GM12892 (cell line): ENCODE data around the gene PLS1.
A peak's percentile ranks its signal among the peaks of the same experiment; 100 is the strongest.

ENCODE experiments used
- DNase-seq: peaks from one replicate; pipeline ENCODE4 v3.0.0; 2011; ENCODE audit not compliant: insufficient read length
- FAIRE-seq: peaks from 2 replicates; lab custom pipeline; 2011; peaks lifted over from hg19 to GRCh38; lab: Jason Lieb, UNC
- POLR2A ChIP-seq: IDR thresholded peaks from 2 replicates; pipeline ENCODE4 v1.6.1; 2011; ENCODE audit warnings: low read depth, low read length, control low read depth
- POLR2AphosphoS5 ChIP-seq: IDR thresholded peaks from 2 replicates; pipeline ENCODE4 v1.6.1; 2011; ENCODE audit warnings: low read depth, low read length, control low read depth
- TAF1 ChIP-seq: IDR thresholded peaks from 2 replicates; pipeline ENCODE4 v1.6.1; 2011; ENCODE audit warnings: low read depth, mild to moderate bottlenecking, control low read depth, low read length, borderline replicate concordance

The PLS1 gene

GRCh38 chr3:142624341-142625152, 28.4 kb downstream of the PLS1 start:
- no peak for FAIRE-seq
- no peak for DNase-seq
- TF ChIP-seq TAF1: no peak
- no peak for TF ChIP-seq POLR2AphosphoS5
- no peak for TF ChIP-seq POLR2A

DNA sequence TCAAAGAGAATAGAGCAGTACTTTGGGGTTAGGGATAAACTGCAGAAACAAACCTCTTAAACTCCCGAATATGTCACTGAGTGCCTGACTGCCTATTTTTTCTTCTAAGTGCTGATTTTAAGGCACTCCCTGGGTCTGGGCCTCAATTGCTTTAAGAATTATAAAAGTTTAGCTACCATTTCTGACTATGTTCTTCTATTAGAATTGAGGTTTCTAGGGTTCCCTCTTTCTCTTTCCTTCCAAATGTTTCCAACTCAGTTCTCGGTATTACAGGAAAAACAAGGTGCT, 28.9 kb downstream of the PLS1 start:
- TF ChIP-seq POLR2AphosphoS5 (no peak), TAF1 (no peak), POLR2A (no peak)
- no peak for DNase-seq
- no peak for FAIRE-seq

DNA sequence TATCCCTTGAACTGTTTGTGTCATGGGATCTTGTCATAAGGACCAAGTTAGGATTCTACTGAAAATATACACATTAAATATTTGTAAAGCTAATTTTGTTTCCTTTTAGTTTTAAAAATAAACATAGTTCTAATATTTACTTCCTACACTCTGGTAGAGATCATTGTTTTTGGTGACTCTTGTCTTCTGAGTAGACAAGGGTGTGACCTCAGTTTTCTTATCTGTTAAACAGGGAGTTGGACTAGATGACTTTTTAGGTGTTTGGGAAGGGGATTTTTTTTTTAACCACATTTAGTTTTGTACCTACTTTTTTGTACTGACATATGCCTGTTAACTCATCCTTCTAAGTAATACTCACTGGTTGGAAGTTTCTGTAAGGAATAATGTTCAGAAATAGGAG, 30.8 kb downstream of the PLS1 start:
- no peak for FAIRE-seq
- TF ChIP-seq POLR2AphosphoS5 (no peak), TAF1 (no peak), POLR2A (no peak)
- DNase-seq: no peak

GRCh38 chr3:142628801-142629200, 32.6 kb downstream of the PLS1 start:
- no peak for TF ChIP-seq POLR2AphosphoS5
- TF ChIP-seq POLR2A: no peak
- no peak for TF ChIP-seq TAF1
- no peak for FAIRE-seq
- no peak for DNase-seq

GRCh38 chr3:142633073-142633472, 36.9 kb downstream of the PLS1 start:
- FAIRE-seq (no peak), DNase-seq (no peak)
- TF ChIP-seq TAF1 (no peak), POLR2A (no peak)

DNA sequence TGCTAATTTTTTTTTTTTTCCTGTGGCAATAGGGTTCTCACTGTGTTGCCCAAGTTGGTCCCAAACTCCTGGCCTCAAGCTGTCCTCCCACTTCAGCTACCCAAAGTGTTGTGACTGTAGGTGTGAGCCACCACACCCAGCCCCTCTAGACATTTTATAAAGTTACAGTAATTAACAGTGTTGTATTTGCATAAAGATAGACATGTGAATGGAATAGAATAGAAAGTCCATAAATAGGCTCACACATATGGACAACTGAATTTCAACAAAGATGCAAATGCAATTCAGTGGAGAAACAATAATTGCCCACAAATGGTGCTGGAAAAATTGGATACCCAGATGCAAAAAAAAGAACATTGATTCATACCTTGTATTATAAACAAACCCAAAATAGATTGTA, 39.9 kb downstream of the PLS1 start:
- no peak for FAIRE-seq
- DNase-seq: no peak
- no peak for TF ChIP-seq POLR2A
- no peak for TF ChIP-seq POLR2AphosphoS5

GRCh38 chr3:142636664-142637063, 40.5 kb downstream of the PLS1 start:
- DNase-seq: no peak
- TF ChIP-seq POLR2AphosphoS5 (no peak), POLR2A (no peak), TAF1 (no peak)
- peak; percentile 65 for FAIRE-seq

GRCh38 chr3:142638291-142638690, 42.1 kb downstream of the PLS1 start:
- no peak for DNase-seq
- TF ChIP-seq TAF1: no peak
- no peak for TF ChIP-seq POLR2A
- no peak for TF ChIP-seq POLR2AphosphoS5
- no peak for FAIRE-seq

DNA sequence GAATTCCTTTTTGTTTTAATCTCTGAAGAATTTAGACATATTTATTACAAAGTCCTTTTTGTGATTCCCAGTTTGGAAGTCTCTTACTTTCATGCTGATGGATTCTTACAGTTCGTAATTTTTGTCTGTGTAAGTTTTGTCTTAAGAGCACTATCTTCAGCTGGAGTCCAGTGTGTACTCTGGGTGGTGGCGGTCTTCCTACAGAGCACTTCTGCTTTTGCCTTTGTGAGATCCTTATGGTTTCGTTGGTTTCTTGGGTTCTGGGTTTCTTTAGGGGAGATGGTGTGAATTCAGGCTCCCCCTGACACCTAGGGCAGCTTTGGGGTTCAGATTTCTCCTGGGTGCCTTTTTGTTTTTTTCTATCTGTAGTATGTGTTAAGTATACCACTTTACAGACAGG, 45.3 kb downstream of the PLS1 start:
- no peak for TF ChIP-seq POLR2A
- no peak for TF ChIP-seq POLR2AphosphoS5
- TF ChIP-seq TAF1: no peak
- no peak for DNase-seq
- no peak for FAIRE-seq

DNA sequence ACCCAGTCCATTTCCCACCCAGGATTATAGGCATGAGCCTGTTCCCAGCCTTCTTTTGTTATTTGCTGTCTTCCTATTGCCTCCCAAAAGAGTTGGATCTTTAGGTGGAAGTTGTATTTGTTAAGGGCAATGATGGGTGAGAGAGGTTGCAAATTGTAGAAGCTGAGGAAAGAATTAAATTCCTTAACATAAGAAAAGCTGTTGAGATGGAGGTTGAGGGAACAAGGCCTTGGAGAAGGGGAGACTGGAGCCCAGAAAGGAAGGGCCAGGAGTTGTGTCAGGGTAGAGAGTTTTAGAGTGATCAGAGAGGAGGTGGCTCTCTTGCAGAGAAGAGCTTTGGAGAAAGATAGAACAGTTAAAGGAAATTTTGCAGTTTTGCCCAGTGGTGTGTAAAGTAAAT, 46.8 kb downstream of the PLS1 start:
- DNase-seq (no peak), FAIRE-seq (no peak)
- TF ChIP-seq TAF1: no peak
- no peak for TF ChIP-seq POLR2AphosphoS5
- TF ChIP-seq POLR2A: no peak

- FAIRE-seq (no peak), DNase-seq (no peak)
- no peak for TF ChIP-seq TAF1
- no peak for TF ChIP-seq POLR2A
These were observed 48.3 kb downstream of the PLS1 start for GRCh38 chr3:142644502-142644901.

GRCh38 chr3:142645236-142645793, 49.1 kb downstream of the PLS1 start:
- FAIRE-seq (no peak), DNase-seq (no peak)
- TF ChIP-seq POLR2A (no peak), POLR2AphosphoS5 (no peak)
